GM12878 (cell line): ENCODE data around the gene LRP1.

ENCODE experiments used
- EP300 ChIP-seq, 2 experiments: fragments of 150-350 bp in 1 of 2; IDR thresholded peaks; 2 replicates each; pipeline ENCODE4 v1.6.1; 2011 to 2012; ENCODE audit warnings: low read depth in 2 of 2, low read length in 2 of 2, borderline replicate concordance in 1 of 2, improper control_type of control experiment in 1 of 2, inconsistent platforms in 1 of 2; ENCODE audit not compliant: control insufficient read depth in 1 of 2
- GABPA ChIP-seq: IDR thresholded peaks from 2 replicates; pipeline ENCODE4 v1.6.1; 2014; ENCODE audit warnings: antibody characterized with exemption, low read depth, mild to moderate bottlenecking, inconsistent platforms
- HDAC2 ChIP-seq: fragments of 200-600 bp; sonication (generic); IDR thresholded peaks from 2 replicates; pipeline ENCODE4 v1.6.1; 2017
- NFIC ChIP-seq: IDR thresholded peaks from 2 replicates; pipeline ENCODE4 v1.6.1; 2012; ENCODE audit warnings: low read depth, mild to moderate bottlenecking, inconsistent platforms, low read length, moderate library complexity
- POLR2A ChIP-seq: IDR thresholded peaks from 2 replicates; pipeline ENCODE4 v1.6.1; 2011; ENCODE audit warnings: low read depth, mild to moderate bottlenecking, low read length
- STAT1 ChIP-seq: fragments of 450-650 bp; conservative IDR thresholded peaks from 2 replicates; pipeline ENCODE4 v1.6.1; 2014; ENCODE audit warnings: antibody characterized with exemption, mild to moderate bottlenecking
- TF ChIP-seq, protein P1 (sequence below), 3 experiments: IDR thresholded peaks in 2 of 3; conservative IDR thresholded peaks in 1 of 3; 2 replicates each; pipeline ENCODE4 v1.5.1; 2011; ENCODE audit warnings: low read depth in 3 of 3, low read length in 3 of 3, mild to moderate bottlenecking in 3 of 3, control low read depth in 2 of 3, moderate library complexity in 2 of 3, inconsistent platforms in 1 of 3, mixed read lengths in 1 of 3; ENCODE audit not compliant: control insufficient read depth in 2 of 3, insufficient read depth in 1 of 3; ENCODE audit errors: extremely low read depth in 1 of 3

GRCh38 chr12:57203791-57204190 lies 75.5 kb downstream of the LRP1 start:
- TF ChIP-seq POLR2A (no peak), NFIC (no peak), GABPA (no peak), EP300 (IDR thresholded peaks at IDR 0.05; ENCODE audit: borderline replicate concordance in 1 of 2, control insufficient read depth in 1 of 2, low read depth in 2 of 2, low read length in 2 of 2) (no peak), STAT1 (no peak), HDAC2 (no peak)
- TF ChIP-seq, protein P1, sequence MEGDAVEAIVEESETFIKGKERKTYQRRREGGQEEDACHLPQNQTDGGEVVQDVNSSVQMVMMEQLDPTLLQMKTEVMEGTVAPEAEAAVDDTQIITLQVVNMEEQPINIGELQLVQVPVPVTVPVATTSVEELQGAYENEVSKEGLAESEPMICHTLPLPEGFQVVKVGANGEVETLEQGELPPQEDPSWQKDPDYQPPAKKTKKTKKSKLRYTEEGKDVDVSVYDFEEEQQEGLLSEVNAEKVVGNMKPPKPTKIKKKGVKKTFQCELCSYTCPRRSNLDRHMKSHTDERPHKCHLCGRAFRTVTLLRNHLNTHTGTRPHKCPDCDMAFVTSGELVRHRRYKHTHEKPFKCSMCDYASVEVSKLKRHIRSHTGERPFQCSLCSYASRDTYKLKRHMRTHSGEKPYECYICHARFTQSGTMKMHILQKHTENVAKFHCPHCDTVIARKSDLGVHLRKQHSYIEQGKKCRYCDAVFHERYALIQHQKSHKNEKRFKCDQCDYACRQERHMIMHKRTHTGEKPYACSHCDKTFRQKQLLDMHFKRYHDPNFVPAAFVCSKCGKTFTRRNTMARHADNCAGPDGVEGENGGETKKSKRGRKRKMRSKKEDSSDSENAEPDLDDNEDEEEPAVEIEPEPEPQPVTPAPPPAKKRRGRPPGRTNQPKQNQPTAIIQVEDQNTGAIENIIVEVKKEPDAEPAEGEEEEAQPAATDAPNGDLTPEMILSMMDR (IDR thresholded peaks at IDR 0.05 in 2 of 3, conservative IDR thresholded peaks at IDR 0.05 in 1 of 3; ENCODE audit: control insufficient read depth in 2 of 3, extremely low read depth in 1 of 3, insufficient read depth in 1 of 3, low read depth in 3 of 3, low read length in 3 of 3) = no peak
